Stimulated activated CD4-positive, alpha-beta T cell treated with anti-CD3 and anti-CD28 coated beads, Interleukin-2, amount 100 ng/mL, for 24 hours (primary cell): ENCODE measurements around the gene ZNF835.
A peak's percentile ranks its signal among the peaks of the same experiment; 100 is the strongest.

Source experiments
- DNase-seq, 2 donors: peaks; one replicate each; pipeline ENCODE4 v3.0.0-alpha.2; 2020

ZNF835 gene

GRCh38 chr19:56661248-56661647 is 10.3 kb downstream of the ZNF835 start:
- DNase-seq, result no peak

GRCh38 chr19:56660381-56661107 is 11.0 kb downstream of the ZNF835 start:
- peak in 1 of 2 donors; percentile 20 for DNase-seq

GRCh38 chr19:56654151-56654550 is 17.4 kb downstream of the ZNF835 start:
- DNase-seq, result no peak

GRCh38 chr19:56643460-56643955 is 28.0 kb downstream of the ZNF835 start:
- no peak for DNase-seq

GRCh38 chr19:56642711-56643459 is 28.7 kb downstream of the ZNF835 start, which contains the start of gene SMIM17:
SMIM17 (plus strand) TSS chr19:56643159; CDS start chr19:56645668, 2,509 bp downstream.
- no peak for DNase-seq

GRCh38 chr19:56639217-56639616 is 32.3 kb downstream of the ZNF835 start:
- no peak for DNase-seq

- peak; percentile 28 to 53 for DNase-seq
These were observed 33.5 kb downstream of the ZNF835 start for GRCh38 chr19:56637976-56638555.

GRCh38 chr19:56633021-56633420 is 38.5 kb downstream of the ZNF835 start:
- DNase-seq, result no peak

- no peak for DNase-seq
These were observed 45.8 kb downstream of the ZNF835 start for GRCh38 chr19:56625708-56626107.

- DNase-seq, result no peak
These were observed 48.6 kb downstream of the ZNF835 start for GRCh38 chr19:56623006-56623405.

GRCh38 chr19:56622374-56622773 is 49.2 kb downstream of the ZNF835 start:
- DNase-seq, result no peak

- no peak for DNase-seq
These were observed 52.4 kb downstream of the ZNF835 start for GRCh38 chr19:56619121-56619520.

- no peak for DNase-seq
These were observed 54.0 kb downstream of the ZNF835 start for GRCh38 chr19:56617531-56617930.

- no peak for DNase-seq
These were observed 57.9 kb downstream of the ZNF835 start for GRCh38 chr19:56613639-56614038.

- DNase-seq, result no peak
These were observed 58.8 kb downstream of the ZNF835 start for GRCh38 chr19:56612737-56613136.
